Fibroblast of lung (primary cell): ENCODE results near the gene BBS5.

Source experiments
- CTCF ChIP-seq, 2 donors: IDR thresholded peaks in 1 of 2; conservative IDR thresholded peaks in 1 of 2; 1 replicate in 1 of 2; 2 replicates in 1 of 2; pipeline ENCODE4 v1.5.1; 2011 to 2012; ENCODE audit warnings: low read length in 2 of 2, control low read depth in 1 of 2, inconsistent platforms in 1 of 2, low read depth in 1 of 2, mild to moderate bottlenecking in 1 of 2
- EZH2 ChIP-seq: IDR thresholded peaks from 2 replicates; pipeline ENCODE4 v1.5.1; 2012; ENCODE audit warnings: low read length, control low read depth, mild to moderate bottlenecking; ENCODE audit errors: missing control alignments

GRCh38 chr2:169448865-169449264 lies 30.4 kb upstream of the BBS5 start:
- no peak for TF ChIP-seq CTCF (conservative IDR thresholded peaks at IDR 0.05 in 1 of 2, IDR thresholded peaks at IDR 0.05 in 1 of 2; ENCODE audit: low read depth in 1 of 2, low read length in 2 of 2)
- no peak for TF ChIP-seq EZH2
